COLO668 (cell line): ENCODE results near the gene CAND2.
"Not testable (repeated sequence)": the region's sequence is repeated elsewhere in the genome, so short reads cannot be mapped to it uniquely, and the experiment has no call there.

ENCODE experiments used
- DNase-seq: peaks from one replicate; lab custom pipeline; 2025; ENCODE audit not compliant: unreplicated experiment; lab: John Stamatoyannopoulos, UW

The CAND2 gene

DNA sequence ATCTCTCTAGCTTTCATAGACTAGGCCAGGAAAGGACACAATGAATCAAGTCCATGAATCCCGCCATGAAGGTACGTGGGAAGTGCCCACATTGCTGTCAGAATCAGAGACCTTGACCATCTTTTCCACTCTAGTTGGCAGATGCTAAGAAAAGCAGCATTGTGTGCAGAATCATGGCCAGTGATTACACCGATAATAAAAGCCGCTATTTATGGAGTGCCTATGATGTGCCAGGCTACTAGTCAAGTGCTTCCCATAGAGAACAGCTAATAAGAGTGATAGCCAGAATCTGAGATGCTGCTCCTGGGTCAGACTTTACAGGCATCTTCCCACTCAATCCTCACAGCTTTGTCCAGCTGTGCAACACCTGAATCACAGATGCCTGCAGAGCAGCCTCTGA, 58.1 kb downstream of the CAND2 start:
- no peak for DNase-seq

DNA sequence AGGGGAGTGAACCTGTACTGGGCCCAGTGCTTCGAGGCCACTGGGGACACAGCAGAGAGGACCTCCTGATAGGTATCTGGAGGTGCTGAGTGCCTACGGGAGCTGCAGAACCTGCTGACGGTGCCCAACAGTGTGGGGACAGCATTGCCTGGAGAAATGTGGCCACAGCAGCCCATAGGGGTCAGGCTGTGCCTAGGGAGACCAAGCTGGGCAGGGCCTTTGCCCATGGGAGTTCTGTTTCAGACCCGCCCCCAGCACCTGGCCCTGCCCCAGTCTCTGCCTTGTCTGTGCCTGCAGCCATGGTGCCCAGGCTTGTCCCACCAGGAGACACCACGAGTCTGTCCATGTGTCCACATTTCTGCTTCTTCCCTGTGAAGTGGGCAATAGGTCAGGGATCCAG, 60.1 kb downstream of the CAND2 start:
- DNase-seq = no peak

DNA sequence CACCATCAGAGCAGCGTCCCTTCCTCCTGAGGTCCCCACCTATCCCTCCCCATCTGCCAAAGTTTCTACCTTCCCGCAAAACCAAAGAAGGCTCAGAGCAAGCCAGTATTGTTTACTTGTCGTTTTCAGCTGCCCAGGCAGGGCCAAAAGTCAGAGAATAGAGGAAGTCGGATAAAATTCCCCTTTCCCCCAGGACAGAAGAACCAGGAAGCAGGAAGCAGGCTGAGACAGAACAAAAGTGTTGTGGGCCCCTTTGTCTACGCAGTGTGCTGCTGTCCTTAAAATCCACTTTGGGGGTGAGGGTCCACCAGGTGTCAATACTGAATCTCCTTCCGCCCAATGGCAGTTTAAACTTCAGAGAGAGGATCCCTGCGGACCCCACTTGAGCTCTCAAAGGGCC, 63.4 kb downstream of the CAND2 start:
- no peak for DNase-seq

DNA sequence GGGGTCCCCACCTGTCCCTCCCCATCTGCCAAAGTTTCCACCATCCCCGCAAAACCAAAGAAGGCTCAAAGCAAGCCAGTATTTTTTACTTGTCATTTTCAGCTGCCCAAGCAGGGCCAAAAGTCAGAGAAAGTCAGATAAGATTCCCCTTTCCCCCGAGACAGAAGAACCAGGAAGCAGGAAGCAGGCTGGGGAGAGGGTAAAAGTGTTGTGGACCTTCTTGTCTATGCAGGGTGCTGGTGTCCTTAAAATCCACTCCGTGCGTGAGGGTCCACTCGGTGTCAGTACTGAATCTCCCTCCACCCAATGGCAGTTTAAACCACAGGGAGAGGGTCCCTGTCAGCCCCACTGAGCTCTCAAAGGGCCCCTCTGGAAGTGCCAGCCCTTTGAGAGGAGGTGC, 65.1 kb downstream of the CAND2 start:
- DNase-seq = no peak

DNA sequence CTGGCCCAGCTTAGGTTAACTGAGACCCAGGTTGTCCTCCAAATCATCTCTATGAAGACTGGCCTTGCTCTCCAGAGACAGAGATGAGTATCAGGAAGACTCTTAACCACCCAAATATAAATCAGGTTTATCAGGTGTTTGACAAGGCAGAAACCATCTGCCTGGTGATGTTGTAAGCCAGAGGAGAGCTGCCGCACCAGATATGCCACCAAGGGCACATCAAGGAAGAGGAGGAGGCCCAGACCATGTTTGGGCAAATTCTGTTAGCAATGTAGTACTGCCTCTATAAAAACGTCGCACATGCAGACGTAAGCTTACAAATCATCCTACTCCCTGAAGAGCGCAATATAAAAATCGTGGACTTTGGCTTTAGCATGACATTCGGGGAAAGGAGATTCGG, 65.9 kb downstream of the CAND2 start:
- no peak for DNase-seq

DNA sequence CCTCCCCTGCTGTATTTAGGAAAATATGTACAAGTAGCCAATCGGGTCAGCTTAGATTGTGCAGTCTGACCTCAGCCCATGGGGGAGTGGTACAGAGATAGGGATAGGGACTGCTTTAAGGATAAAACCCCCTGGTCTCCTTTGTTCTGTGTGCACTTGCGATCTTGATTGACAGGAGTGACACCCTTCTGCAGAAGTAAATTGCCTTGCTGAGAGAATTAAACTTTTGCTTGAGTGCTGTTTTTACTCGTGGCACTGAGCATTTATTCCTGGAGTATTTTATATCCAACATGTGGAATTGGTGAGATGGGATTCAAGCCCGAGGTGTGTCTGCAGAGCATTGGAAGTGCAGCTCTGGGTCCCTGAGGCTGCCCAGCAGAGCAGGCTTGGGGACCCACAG, 68.8 kb downstream of the CAND2 start:
- DNase-seq = no peak

DNA sequence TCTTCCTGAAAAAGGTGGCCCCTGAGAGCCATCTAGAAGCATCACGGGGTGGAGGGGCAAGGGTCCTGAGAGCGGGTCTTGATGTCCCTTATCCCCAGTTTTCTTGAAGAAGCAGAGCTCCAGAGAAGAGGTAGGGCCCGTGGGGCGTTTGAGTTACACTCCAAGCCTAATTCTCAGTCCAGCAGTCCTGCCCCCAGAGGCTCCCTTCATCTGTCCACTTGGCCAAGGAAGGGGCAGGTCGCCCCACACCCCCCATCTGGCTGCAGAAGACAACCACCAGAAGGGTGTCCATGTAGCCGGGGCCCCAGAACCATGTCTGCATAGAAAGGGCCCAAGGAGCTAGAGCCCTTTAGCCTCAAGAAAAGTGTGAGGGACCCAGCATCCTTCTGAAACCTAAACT, 70.4 kb downstream of the CAND2 start:
- DNase-seq = no peak

DNA sequence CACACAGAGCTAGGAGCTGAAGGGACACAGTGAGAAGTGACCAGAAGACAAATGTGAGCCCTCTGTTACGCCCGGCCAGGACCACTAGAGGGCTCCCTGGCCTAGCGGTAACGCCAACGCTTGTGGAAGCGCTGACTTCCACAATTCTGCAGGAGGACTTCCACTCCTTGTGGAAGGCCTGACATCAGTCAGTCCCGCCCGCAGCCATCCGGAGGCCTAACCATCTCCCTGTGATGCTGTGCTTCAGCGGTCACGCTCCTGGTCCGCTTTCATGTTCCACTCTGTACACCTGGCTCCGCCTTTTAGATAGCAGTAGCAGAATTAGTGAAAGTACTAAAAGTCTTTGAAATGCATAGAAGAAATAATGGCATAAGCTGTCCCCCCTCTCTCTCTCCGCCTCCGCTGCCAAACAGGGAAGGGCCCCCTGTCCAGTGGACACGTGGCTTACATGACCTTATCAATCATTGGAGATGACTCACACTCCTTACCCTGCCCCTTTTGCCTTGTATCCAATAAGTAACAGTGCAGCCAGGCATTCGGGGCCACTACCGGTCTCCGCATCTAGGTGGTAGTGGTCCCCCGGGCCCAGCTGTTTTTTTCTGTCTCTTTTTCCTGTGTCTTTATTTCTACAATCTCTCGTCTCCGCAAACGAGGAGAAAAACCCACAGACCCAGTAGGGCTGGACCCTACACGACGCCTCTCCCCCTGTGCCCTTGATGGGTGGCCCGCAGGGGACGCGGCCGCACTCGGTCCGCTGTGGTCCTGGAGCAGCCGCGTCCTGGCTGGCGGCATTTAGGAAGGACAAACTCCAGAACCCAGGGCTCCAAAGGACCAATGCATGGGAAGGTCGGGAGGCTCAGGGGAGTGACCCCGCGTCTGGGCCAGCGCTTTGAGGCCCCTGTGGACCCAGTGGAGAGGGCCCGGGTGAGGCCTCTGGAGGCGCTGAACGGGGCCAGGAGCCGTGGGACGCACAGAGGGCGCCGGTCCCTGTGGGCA, 71.9 kb downstream of the CAND2 start:
- peak; percentile 70 for DNase-seq

DNA sequence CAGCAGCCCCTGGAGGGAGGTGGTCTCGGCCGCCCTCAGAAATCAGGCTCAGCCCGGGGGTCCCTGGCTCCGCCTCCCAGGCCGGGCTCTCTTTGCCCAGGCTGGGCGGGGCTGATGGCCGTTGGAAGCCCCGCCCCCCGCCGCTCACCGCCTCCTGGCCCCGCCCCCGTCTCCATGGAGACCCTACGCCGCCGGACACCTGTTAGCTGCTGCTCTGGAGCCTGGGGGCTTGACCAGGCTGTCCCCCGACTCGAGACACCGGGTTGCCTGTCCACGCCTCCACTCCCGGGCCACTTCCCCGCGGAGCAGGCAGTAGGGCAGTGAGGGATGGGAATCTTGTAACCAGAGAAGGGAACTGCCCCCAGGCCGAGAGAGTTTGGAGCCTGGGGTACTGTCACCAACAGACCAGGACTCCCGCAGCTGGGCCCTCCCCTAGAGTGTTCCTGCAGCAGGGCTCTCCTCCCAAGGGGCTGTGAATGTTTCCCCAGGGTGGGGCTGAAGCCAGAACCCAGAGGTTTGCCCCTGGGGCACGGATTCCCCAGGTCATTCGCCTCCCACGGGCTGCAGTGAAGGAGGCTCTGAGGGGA, 72.6 kb downstream of the CAND2 start:
- DNase-seq = peak; percentile 59

DNA sequence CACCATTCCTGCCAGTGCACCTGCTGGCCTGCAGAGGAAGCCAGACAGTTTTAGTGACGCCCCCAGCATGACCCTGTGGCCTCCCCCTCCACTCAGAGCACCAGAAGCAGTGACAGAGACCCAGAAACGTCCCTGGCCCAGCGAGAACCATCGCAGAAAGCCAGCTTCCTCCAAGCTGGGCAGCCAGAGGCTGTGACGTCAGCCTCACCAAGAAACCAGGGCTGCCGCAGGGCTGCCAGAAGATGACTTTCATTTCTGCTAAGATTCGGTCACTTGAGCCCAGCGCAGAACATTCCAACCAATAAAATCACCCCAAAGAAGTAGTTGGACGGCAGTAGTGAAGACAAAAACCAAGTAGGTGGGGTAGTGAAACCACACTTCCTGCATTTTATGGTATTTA, 74.5 kb downstream of the CAND2 start:
- DNase-seq = no peak

DNA sequence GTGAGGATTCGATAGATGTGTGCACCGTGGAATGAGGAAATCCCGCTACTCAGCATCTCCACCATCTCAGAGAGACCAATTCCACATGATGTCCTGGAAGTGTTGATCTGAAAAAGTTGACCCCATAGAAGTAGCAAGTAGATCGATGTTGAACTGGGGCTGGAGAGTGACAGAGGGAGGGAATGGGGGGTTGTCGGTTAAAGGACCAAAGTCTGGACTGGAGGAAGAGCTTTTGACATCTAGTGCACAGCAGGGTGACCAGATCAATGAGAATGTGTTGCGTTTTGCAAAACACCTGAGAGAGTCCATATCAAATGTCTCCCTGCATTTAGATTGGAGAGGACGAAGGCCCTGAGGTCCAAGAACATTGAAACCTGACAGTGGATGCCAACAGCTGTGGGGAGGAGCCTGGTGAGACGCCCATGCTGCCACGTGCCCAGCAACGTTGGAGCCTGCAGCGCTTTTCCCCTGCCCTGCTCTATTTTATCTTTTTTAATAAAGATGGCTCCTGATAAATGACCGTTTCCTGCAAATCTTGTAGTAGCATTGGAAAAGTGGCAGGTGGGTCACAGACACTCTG, 75.0 kb downstream of the CAND2 start:
- no peak for DNase-seq

DNA sequence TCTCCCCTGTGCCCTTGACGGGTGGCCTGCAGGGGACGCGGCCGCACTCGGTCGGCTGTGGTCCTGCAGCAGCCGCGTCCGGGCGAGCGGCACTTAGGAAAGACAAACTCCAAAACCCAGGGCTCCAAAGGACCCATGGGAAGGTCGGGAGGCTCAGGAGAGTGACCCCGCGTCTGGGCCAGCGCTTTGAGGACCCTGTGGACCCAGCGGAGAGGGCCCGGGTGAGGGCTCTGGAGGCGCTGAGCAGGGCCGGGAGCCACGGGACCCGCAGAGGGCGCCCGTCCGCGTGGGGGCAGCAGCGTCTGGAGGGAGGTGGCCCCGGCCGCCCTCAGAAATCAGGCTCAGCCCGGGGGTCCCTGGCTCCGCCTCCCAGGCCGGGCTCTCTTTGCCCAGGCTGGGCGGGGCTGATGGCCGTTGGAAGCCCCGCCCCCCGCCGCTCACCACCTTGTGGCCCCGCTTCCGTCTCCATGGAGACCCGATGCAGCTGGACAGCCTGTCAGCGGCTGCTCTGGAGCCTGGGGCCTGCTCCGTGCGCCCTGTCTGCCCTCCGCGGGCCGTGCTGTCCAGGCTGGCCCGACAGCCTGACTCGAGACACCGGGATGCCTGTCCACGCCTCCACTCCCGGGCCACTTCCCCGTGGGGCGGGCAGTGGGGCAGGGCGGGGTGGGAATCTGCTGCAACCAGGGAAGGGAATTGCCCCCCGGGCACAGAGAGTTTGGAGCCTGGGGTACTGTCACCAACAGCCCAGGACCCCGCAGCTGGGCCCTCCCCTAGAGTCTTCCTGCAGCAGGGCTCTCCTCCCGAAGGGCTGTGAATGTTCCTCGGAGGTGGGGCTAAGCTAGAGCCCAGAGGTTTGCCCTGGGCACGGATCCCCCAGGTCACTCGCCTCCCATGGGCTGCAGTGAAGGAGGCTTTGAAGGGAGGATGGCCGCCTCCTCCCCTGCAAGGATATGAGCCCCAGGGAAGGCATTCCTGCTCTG, 79.7 kb downstream of the CAND2 start:
- peak; percentile 61 for DNase-seq

DNA sequence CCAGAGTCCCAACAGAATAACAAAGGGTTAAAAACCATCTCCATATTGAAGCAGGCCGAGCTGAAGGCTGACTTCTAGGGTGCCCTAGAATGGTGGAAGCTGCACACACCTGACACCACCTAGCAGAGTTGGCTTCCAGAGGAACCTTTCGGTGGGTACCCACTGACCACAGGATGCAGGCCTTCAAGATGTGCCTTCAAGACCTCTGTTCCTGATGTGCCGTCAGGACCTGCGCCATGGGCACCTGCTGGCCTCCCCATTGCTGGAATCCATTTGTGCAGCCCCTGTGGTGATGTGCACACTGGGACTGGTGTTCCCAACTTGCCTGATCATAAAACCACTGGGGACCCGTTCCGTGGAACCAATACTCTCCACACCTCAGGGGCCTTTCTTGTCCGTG, 80.6 kb downstream of the CAND2 start:
- DNase-seq = no peak

DNA sequence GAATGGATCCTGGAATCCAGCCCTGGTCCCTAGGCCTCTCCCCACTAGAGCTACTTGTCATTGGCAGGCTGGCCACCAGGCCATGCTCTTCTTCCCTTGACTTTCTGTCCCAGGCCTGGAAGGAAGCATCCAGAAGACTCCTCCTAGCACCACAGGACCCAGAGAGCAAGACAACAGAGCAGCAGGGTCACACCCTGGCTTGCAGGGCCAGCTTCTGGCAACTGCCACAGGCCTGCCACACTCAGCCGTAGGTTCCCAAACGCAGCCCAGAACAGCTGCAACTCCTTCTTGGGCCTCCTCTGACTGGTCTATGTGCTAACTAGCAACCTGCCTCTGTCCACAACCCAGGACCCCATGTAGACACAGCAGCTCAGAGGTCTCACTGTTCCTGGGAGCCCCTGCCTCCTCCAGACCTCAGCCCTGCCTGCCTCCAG, 81.7 kb downstream of the CAND2 start:
- DNase-seq = no peak

DNA sequence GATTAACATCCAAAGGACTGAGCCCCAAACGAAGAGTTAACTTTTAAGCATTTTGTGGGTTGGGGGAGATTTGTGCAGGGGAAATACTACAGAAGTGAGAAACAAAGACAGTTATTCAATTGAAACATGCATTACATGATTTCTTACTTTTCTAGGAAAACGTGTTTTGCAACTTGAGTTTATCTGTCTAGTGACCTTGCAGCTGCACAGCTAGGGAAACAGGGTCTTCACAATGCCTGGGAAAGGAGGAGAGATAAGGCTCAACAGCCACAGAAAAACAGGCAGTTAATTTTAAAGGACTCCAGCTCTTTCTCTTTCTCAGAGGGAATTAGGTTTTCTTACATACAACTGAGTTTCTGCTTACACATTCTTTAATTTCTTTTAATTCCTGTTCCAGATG, 82.3 kb downstream of the CAND2 start:
- DNase-seq = not testable (repeated sequence)

DNA sequence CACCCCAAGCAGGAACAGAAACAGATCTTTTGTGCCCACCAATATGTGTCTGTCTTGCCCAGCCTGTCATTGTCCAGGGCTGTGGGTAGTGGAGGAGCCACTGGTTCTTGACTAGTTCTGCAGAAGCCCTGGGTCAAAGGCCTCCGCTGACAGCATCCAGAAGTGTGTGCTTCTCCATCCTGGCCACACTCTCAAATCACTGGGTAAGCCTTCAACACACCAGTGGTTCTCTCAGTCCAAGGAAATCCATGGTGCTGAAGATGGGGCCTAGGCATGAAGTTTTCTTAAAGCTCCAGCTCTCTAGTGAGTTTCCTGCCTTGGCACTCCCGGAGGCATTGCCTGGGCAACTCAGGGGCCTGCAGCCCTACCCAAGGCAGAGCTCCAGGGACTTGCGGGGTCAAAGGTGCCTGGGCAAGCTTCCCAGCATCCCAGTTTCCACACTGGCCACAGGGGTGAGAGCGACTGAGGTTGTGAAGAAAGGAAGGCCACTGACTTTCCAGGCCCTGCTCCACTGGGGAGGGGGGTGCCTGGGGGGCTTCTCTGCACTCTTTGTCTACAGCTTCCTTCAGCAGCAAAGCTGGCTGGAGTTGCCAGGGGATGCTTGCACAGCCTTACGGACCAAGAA, 82.8 kb downstream of the CAND2 start:
- no peak for DNase-seq

DNA sequence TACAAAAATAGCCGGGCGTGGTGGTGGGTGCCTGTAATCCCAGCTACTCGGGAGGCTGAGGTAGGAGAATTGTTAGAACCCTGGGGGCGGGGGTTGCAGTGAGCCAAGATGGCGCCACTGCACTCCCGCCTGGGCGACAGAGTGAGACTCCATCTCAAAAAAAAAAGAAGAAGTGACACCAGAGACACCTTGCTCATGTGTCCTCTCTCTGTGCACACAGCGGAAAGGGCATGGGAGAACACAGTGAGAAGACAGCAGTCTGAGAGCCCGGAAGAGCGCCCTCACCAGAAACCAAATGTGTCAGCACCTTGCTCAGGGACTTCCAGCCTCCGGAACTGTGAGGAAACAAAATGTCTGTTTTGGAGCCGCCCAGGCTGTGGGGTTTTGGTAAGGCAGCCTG, 85.4 kb downstream of the CAND2 start:
- DNase-seq = not testable (repeated sequence)

DNA sequence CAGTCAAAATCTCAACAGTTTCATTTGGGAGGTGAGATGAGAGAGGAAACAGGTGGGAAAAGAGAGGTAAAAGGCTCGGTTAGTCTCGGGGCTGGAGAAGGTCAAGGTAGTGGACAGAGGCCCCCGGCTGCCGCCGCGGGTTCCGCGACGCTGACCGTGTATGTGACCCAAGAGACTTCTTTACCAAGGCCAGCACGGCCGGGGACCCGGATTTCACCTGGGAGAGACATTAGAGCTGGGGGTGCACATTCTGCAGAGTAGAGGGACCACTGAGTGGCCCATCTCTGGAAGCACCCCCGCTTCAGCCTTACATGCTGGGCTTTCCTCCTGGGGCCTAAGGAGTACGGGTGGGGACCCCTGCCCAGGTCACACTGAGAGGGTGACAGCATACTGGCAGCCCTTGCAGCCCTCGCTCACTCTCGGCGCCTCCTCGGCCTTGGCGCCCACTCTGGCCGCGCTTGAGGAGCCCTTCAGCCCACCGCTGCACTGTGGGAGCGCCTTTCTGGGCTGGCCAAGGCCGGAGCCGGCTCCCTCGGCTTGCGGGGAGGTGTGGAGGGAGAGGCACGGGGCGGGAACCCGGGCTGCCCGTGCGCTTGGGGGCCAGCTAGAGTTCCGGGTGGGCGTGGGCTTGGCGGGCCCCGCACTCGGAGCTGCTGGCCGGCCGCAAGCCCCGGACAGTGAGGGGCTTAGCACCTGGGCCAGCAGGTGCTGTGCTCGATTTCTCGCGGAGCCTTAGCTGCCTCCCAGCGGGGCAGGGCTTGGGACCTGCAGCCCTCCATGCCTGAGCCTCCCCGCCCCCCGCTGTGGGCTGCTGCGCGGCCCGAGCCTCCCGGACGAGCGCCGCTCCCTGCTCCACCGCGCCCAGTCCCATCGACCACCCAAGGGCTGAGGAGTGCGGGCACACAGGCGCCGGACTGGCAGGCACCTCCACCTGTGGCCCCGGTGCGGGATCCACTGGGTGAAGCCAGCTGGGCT, 86.1 kb downstream of the CAND2 start:
- no peak for DNase-seq

DNA sequence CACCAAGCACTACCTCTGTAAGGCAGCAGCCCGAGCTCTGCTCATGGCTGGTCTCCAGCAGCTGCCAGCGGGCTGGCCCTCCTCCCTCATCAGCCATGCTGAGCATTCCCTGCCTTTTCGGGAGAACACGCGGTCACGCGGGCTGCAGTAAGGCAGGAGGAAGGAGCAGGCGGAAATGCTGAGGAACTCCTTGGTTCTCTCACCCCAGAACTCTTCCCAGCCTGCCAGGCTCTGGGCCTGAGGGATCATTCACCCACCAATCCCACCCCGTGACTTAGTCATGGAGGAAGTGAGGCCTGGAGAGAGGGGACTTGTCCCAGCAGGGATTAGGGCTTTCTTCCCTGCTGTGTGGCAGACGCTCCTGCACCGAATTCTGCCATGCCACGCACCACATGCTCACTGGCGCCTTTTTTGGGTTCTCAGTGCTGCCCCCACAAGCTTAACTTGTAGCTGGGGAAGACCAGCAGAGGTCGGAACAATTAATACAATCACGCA, 87.8 kb downstream of the CAND2 start:
- no peak for DNase-seq
